ENCODE measurements around the gene LTBP2. TPM values are rescaled to one million over a fixed set of nuclear protein-coding genes. Genes with fewer than 3 reads are reported as not detected.

Gene LTBP2
- total and polyA plus RNA-seq, 7 donors, result 2.4 to 51.4 (median 11.8) TPM

GRCh38 chr14:74610866-74611649, 979 bp downstream of the LTBP2 start:
- 14 to 22% (median 15%) methylated on average over 46 to 65 of the region's 65 CpGs for WGBS, 3 donors
- DNase-seq, result no peak
- H3K27ac ChIP-seq, result no peak overlapping the region
- H3K9me3 ChIP-seq, result no peaks in the 10 kb centered on the region
- intact Hi-C loops (cut with DNase I), result loop anchor here (5.0 kb wide), 2 partner anchors 101 to 191 kb away; partner anchors contain the start of genes AREL1 (in 1 of the 2) and FCF1 (in 1 of the 2)
- H3K36me3 ChIP-seq (ENCODE audit: insufficient read depth in 1 of 2, low read depth in 1 of 2), result no peaks in the 10 kb centered on the region
- peaks cover 21% of the 10 kb centered on the region for H3K4me1 ChIP-seq
- H3K27me3 ChIP-seq (ENCODE audit: insufficient read depth in 3 of 3, low read length in 2 of 3), result peaks cover 0 to 13% (median 7%) of the 10 kb centered on the region in 3 donors
- H3K4me3 ChIP-seq, result peak overlapping the region; percentile 84
- no peak for ATAC-seq
- no peak for TF ChIP-seq CTCF (IDR thresholded peaks at IDR 0.05)

- Histone ChIP-seq H3K27ac (no peak overlapping the region), H3K36me3 (ENCODE audit: insufficient read depth in 1 of 2, low read depth in 1 of 2) (no peaks in the 10 kb centered on the region), H3K9me3 (no peaks in the 10 kb centered on the region), H3K4me3 (peak overlapping the region; percentile 84), H3K4me1 (peaks cover 21% of the 10 kb centered on the region), H3K27me3 (ENCODE audit: insufficient read depth in 3 of 3, low read length in 2 of 3) (peaks cover 0 to 13% (median 7%) of the 10 kb centered on the region in 3 donors)
- DNase-seq (no peak), ATAC-seq (no peak)
- no peak for TF ChIP-seq CTCF (IDR thresholded peaks at IDR 0.05)
- intact Hi-C loops (cut with DNase I), result loop anchor here (5.0 kb wide), 2 partner anchors 102 to 192 kb away; partner anchors contain the start of genes AREL1 (in 1 of the 2) and FCF1 (in 1 of the 2)
- WGBS, 3 donors, result 40 to 58% (median 43%) methylated on average over 21 to 26 of the region's 26 CpGs
Measured at GRCh38 chr14:74610199-74610865, 1.7 kb downstream of the LTBP2 start.

GRCh38 chr14:74609721-74610120, 2.3 kb downstream of the LTBP2 start:
- no peak for TF ChIP-seq CTCF (IDR thresholded peaks at IDR 0.05)
- ATAC-seq, result no peak
- no peak for DNase-seq
- Histone ChIP-seq H3K9me3 (no peaks in the 10 kb centered on the region), H3K4me1 (peaks cover 21% of the 10 kb centered on the region), H3K27ac (no peak overlapping the region), H3K27me3 (ENCODE audit: insufficient read depth in 3 of 3, low read length in 2 of 3) (peaks cover 0 to 13% (median 7%) of the 10 kb centered on the region in 3 donors), H3K4me3 (peak overlapping the region; percentile 84), H3K36me3 (ENCODE audit: insufficient read depth in 1 of 2, low read depth in 1 of 2) (no peaks in the 10 kb centered on the region)
- WGBS, 3 donors, result 48 to 63% (median 53%) methylated on average over 4 of the region's 4 CpGs
- intact Hi-C loops (cut with DNase I), result loop anchor here (2.0 to 5.0 kb wide), 3 partner anchors 103 to 195 kb away; partner anchors contain the start of genes AREL1 (in 1 of the 2) and FCF1 (in 1 of the 2)

GRCh38 chr14:74608959-74609611, 3.0 kb downstream of the LTBP2 start:
- H3K27me3 ChIP-seq (ENCODE audit: insufficient read depth in 3 of 3, low read length in 2 of 3), result peaks cover 0 to 13% (median 7%) of the 10 kb centered on the region in 3 donors
- 62 to 63% (median 62%) methylated on average over 4 of the region's 4 CpGs for WGBS, 3 donors
- DNase-seq, result peak; percentile 82 to 85
- H3K9me3 ChIP-seq, result no peaks in the 10 kb centered on the region
- H3K36me3 ChIP-seq (ENCODE audit: insufficient read depth in 1 of 2, low read depth in 1 of 2), result no peaks in the 10 kb centered on the region
- ATAC-seq, result peak; percentile 62 to 75 (median 67)
- H3K4me1 ChIP-seq, result peaks cover 21% of the 10 kb centered on the region
- peak; percentile 98 for TF ChIP-seq CTCF (IDR thresholded peaks at IDR 0.05)
- intact Hi-C loops (cut with DNase I), result loop anchor here in 1 of 2 donors (2.0 kb wide), 1 partner anchor 196 kb away; no protein-coding TSS in a partner anchor
- H3K4me3 ChIP-seq, result peak overlapping the region; percentile 84
- no peak overlapping the region for H3K27ac ChIP-seq
